Small intestine (tissue), 7 donors: ENCODE data around the gene COG1. TPM values are rescaled to one million over a fixed set of nuclear protein-coding genes. Genes with fewer than 3 reads are reported as not detected.

Source experiments
- DNase-seq, 2 donors: peaks; one replicate each; pipeline versions ENCODE4 v3.0.0 to v3.0.0-alpha.2; 2013
- FAIRE-seq: peaks from 2 replicates; lab custom pipeline; 2012; peaks lifted over from hg19 to GRCh38; lab: Jason Lieb, UNC
- H3K27ac ChIP-seq, 3 donors: one replicate each; pipeline ENCODE4 v1.5.1; 2013; ENCODE audit warnings: low read length in 2 of 3, mild to moderate bottlenecking in 2 of 3, control low read depth in 1 of 3, inconsistent platforms in 1 of 3, low read depth in 1 of 3, moderate library complexity in 1 of 3
- H3K27me3 ChIP-seq, 3 donors: one replicate each; pipeline ENCODE4 v1.6.1; 2013; ENCODE audit warnings: low read length in 3 of 3, inconsistent platforms in 1 of 3; ENCODE audit not compliant: control insufficient read depth in 3 of 3, insufficient read depth in 3 of 3
- H3K36me3 ChIP-seq, 3 donors: one replicate each; pipeline ENCODE4 v1.6.1; 2013; ENCODE audit warnings: low read length in 3 of 3, inconsistent platforms in 1 of 3, low read depth in 1 of 3, mild to moderate bottlenecking in 1 of 3, moderate library complexity in 1 of 3; ENCODE audit not compliant: control insufficient read depth in 3 of 3, insufficient read depth in 2 of 3
- H3K4me1 ChIP-seq, 3 donors: one replicate each; pipeline ENCODE4 v1.6.1; 2013; ENCODE audit warnings: low read length in 2 of 3, inconsistent platforms in 1 of 3, low read depth in 1 of 3, mild to moderate bottlenecking in 1 of 3, moderate library complexity in 1 of 3; ENCODE audit not compliant: control insufficient read depth in 3 of 3, insufficient read depth in 2 of 3
- H3K4me3 ChIP-seq, 3 donors: one replicate each; pipeline ENCODE4 v1.5.1; 2013; ENCODE audit warnings: low read length in 3 of 3, control low read depth in 1 of 3, inconsistent platforms in 1 of 3, low read depth in 1 of 3, mild to moderate bottlenecking in 1 of 3, moderate library complexity in 1 of 3
- H3K9me3 ChIP-seq, 2 donors: one replicate each; pipeline ENCODE4 v1.6.1; 2013; ENCODE audit warnings: low read depth in 1 of 2, low read length in 1 of 2; ENCODE audit not compliant: control insufficient read depth in 2 of 2, insufficient read depth in 1 of 2
- WGBS, 3 donors: extraction: QIAGEN DNeasy Blood & Tissue Kit; methylation state at CpG; one replicate each; pipeline ENCODE4 v1.1.7; 2013; 5-methylcytosine and 5-hydroxymethylcytosine counted together
- polyA plus RNA-seq, 4 donors: library from polyadenylated mRNA; stranded (reverse) in 3 of 4; unstranded in 1 of 4; fragments of 200-250 nt in 3 of 4; fragments of 120-200 nt in 1 of 4; gene quantifications; one replicate each; pipeline versions ENCODE4 v1.2.1 to v1.2.3, GENCODE V29; 2013
- donor health status: healthy with polysubstance abuse.
- donor health status: control.
- donor health status: control.
- donor health status: Bipolar disorder and iron deficiency.
- donor health status: healthy.

Gene COG1
- polyA plus RNA-seq, 4 donors: 9.2 to 30.9 (median 16.4) TPM

DNA sequence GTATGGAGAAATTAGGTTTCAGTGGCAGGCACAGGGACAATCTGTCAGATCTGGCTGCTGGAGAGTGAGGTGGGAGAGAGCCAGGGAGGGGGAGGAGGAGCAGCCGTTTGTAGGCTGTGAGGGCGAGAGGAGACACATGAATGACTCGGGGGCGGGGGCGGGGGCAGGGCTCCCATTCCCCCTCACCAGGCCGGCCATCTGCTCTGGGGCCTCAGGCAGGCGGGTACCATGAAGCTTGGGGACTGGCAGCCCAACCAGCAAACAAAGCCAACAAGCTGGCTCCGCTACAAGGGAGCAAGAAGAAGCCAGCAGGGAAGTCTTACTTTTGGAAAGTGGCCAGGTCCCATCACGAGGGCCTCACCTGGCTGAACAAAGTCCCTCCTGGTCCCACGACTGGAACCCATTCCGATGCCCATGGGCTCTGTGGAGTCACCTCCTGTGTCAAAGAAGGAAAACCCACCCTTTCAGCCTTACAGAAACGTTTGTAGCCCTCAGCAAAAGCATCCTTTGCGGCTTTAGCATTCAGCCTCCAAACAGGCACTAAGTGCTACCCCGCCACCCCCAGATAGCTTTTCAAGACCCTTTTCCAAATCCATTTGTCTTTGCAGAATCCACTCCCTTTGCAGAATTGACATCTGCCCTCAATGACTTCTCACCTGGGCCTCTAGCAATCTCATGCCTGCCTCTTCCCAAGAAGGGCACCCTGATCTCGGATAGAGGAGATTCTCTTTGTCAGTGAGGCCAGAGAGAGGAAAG is 37.3 kb upstream of the COG1 start:
- DNase-seq (peak in 1 of 2 donors; percentile 39), FAIRE-seq (no peak)
- H3K9me3 ChIP-seq: no peaks in the 10 kb centered on the region
- peaks cover 0 to 30% (median 0%) of the 10 kb centered on the region in 3 donors for H3K4me1 ChIP-seq
- WGBS, 3 donors: 35 to 66% (median 56%) methylated on average over 15 of the region's 15 CpGs
- no peak overlapping the region for H3K27ac ChIP-seq
- H3K36me3 ChIP-seq: no peaks in the 10 kb centered on the region
- peaks cover 0 to 3% (median 0%) of the 10 kb centered on the region in 3 donors for H3K27me3 ChIP-seq
- H3K4me3 ChIP-seq: no peak overlapping the region

DNA sequence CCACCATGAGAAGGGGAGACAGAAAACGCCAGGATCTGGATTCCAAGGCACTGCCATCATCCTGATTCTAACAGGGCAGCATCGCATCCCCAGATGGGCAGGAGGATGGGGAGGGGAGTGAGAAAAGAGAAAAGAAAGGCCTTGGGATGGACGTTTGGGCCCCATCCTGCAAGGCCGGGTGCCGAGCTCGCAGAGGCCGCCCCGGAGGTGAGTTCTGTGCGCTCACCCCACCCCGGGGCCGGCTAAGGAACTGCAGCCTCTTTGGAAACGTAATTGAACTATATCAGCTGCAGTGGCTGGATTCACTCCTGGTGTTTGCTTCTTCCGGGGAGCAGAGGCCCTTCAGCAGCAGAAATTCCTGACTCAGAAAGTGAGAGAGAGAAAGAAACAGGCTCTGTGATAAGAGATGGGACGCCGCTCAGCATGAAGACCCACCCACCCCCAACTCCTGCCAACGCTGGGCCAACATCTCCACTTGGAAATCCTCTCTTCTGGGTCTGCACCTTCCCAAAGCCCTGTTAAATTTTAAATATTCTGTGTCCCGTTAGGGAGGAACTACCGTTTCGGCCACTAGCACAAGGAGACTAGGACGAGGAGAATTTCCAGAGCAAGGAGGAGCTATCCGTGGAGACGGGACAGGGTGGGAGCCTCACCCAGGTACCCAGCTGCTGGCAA is 36.6 kb upstream of the COG1 start:
- H3K27me3 ChIP-seq: peaks cover 0 to 3% (median 0%) of the 10 kb centered on the region in 3 donors
- no peaks in the 10 kb centered on the region for H3K9me3 ChIP-seq
- DNase-seq (peak; percentile 73 to 87), FAIRE-seq (no peak)
- peak overlapping the region in 1 of 3 donors; percentile 34 for H3K27ac ChIP-seq
- 14 to 22% (median 16%) methylated on average over 22 of the region's 22 CpGs for WGBS, 3 donors
- H3K4me1 ChIP-seq: peaks cover 0 to 30% (median 0%) of the 10 kb centered on the region in 3 donors
- no peaks in the 10 kb centered on the region for H3K36me3 ChIP-seq
- no peak overlapping the region for H3K4me3 ChIP-seq

DNA sequence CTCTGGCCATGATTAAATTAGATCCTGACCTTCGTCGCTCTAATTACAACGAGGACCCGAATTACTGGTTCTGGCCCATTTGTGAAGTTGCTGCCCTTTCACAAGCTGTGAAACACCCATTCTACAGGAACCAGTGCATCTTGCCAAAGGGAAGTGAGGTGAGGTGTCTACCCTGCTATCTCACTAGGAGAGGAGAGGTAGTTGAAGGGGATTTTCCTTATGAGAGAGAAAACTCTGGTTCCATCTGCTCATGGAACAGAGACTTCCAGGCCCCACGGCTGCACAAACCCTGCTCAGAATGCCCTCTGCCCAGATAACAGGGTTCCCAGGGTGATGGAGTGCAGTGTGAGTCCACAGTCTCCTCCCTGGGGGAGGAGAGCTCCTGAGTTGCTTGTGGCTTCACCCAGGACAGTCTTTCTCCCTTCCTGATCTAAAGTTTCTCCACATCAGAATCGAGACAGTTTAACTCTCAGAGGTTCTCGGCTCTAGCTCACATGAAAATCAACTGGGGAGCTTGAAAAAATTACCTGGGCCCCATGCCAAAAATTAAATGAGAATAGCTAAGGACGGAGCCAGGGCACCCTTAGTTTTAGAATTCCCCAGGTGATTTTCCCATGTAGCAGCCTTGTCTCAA is 35.9 kb upstream of the COG1 start:
- Histone ChIP-seq H3K9me3 (no peaks in the 10 kb centered on the region), H3K27ac (peak overlapping the region in 1 of 3 donors; percentile 34), H3K27me3 (peaks cover 0 to 3% (median 0%) of the 10 kb centered on the region in 3 donors), H3K4me1 (peaks cover 0 to 34% (median 0%) of the 10 kb centered on the region in 3 donors), H3K4me3 (no peak overlapping the region), H3K36me3 (no peaks in the 10 kb centered on the region)
- peak; percentile 65 to 70 for DNase-seq
- no peak for FAIRE-seq
- 16 to 51% (median 41%) methylated on average over 8 of the region's 8 CpGs for WGBS, 3 donors

DNA sequence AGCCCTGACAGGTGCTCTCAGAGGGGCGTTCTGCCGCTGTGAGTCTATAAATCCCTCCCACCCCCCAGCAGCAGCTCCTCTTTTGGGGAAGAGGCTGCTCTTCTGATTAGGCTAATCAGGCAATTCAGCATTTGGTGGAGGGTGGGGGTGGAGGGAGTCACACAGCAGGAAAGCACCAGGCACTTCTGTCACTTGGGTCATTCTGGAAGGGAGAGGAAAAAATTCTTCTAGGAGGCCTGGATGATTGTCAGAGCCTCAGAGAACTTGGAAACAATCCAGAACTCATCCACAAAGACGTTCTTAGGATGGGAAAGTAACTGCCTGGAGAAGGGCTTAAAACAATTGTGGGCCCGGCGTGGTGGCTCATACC is 35.3 kb upstream of the COG1 start:
- no peak for DNase-seq
- Histone ChIP-seq H3K9me3 (no peaks in the 10 kb centered on the region), H3K27me3 (peaks cover 0 to 4% (median 0%) of the 10 kb centered on the region in 3 donors), H3K4me1 (peaks cover 0 to 32% (median 0%) of the 10 kb centered on the region in 3 donors), H3K4me3 (no peak overlapping the region), H3K27ac (no peak overlapping the region), H3K36me3 (no peaks in the 10 kb centered on the region)
- WGBS, 3 donors: 28 to 51% (median 49%) methylated on average over 5 of the region's 5 CpGs
- FAIRE-seq: no peak

DNA sequence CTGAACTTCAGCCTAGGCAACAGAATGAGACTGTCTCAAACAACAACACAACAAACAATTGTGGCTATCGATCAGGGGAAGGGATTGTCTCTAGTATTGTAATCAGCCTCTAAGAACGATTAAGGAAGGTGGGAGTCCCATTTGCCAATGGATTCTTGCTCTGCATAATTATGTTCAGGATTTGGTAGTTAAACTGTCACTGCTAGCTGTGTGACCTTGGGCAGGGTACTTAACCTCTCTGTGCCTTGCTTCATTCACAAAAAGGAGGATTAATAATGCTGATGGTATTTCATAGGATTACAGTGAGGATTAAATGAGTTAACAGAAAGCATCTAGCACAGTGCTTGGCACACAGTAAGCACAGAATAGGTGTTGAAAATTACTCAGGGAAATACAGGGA is 34.7 kb upstream of the COG1 start:
- Histone ChIP-seq H3K4me1 (peaks cover 0 to 32% (median 0%) of the 10 kb centered on the region in 3 donors), H3K4me3 (no peak overlapping the region), H3K27ac (no peak overlapping the region), H3K9me3 (no peaks in the 10 kb centered on the region), H3K27me3 (peaks cover 0 to 10% (median 0%) of the 10 kb centered on the region in 3 donors), H3K36me3 (no peaks in the 10 kb centered on the region)
- FAIRE-seq: no peak
- no peak for DNase-seq
- WGBS, 3 donors: 54 to 76% (median 75%) methylated on average over 2 of the region's 2 CpGs

DNA sequence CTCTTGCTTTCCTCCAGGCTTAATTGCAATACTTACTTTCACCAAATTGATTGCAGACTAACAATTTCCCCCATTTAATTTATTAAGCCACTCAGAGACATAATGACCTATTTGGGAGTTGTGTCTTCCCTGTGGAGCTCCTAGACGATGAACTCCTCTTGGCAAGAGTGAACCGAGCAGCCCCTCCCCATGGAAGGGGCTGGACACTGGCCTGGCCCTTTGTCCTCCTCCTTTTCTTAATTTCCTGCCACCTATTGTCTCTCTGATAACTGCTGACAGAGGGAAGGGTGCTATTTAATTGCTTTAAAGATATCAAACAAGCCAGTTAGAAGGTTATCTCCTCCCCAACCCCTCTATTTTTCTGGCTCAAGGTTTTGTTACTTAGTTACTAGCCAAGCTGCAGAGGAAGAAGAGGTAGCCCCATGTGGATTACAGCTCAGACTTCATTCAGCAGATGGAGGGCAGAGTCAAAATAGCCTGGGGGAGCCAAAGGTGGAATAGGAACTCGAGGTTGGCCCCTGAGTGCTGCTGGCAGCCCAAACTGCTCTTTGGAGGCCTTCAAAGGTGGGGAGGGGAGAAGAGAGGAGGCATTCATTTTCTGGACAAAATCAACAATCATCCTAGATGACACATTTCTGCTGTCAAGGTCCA is 31.8 kb upstream of the COG1 start:
- peaks cover 4 to 39% (median 15%) of the 10 kb centered on the region in 3 donors for H3K27me3 ChIP-seq
- WGBS, 3 donors: 6 to 24% (median 13%) methylated on average over 3 of the region's 3 CpGs
- DNase-seq (no peak), FAIRE-seq (no peak)
- no peaks in the 10 kb centered on the region for H3K9me3 ChIP-seq
- no peaks in the 10 kb centered on the region for H3K36me3 ChIP-seq
- H3K4me1 ChIP-seq: peaks cover 0 to 30% (median 2%) of the 10 kb centered on the region in 3 donors
- H3K27ac ChIP-seq: no peak overlapping the region
- H3K4me3 ChIP-seq: no peak overlapping the region

DNA sequence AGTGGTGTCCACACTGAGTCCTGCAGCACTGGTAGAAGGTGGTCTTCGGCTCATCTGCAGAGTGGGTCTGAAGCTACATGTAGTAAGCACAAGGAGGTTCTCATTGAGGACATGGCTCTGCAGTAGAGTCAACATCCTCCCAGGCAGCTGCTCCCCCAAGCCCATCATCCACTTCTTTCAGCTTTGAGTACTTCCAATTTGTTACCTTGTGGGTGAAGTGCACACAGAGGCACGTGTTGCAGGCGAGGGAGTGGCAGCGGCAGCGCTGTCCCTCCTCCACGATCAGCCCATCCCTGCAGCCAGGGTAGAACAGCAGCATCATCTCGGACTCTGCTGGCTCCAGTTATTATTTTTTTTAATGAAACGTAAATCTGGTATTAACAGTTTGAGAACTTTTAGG is 29.8 kb upstream of the COG1 start:
- FAIRE-seq (no peak), DNase-seq (no peak)
- Histone ChIP-seq H3K9me3 (no peaks in the 10 kb centered on the region), H3K36me3 (no peaks in the 10 kb centered on the region), H3K4me3 (no peak overlapping the region), H3K27me3 (peaks cover 4 to 57% (median 17%) of the 10 kb centered on the region in 3 donors), H3K27ac (no peak overlapping the region), H3K4me1 (peaks cover 3 to 26% (median 3%) of the 10 kb centered on the region in 3 donors)
- 29 to 49% (median 34%) methylated on average over 8 of the region's 8 CpGs for whole genome bisulfite sequencing, 3 donors
